Endothelial cell of hepatic sinusoid (primary cell): Measurements from ENCODE around the gene ADGRD1.

Experiments
- in situ Hi-C: cut with HindIII; loops from 2 replicates; pipeline ENCODE4 v1.10.0; 2017; ENCODE audit warnings: low sequenced_read_pairs

ADGRD1 gene

DNA sequence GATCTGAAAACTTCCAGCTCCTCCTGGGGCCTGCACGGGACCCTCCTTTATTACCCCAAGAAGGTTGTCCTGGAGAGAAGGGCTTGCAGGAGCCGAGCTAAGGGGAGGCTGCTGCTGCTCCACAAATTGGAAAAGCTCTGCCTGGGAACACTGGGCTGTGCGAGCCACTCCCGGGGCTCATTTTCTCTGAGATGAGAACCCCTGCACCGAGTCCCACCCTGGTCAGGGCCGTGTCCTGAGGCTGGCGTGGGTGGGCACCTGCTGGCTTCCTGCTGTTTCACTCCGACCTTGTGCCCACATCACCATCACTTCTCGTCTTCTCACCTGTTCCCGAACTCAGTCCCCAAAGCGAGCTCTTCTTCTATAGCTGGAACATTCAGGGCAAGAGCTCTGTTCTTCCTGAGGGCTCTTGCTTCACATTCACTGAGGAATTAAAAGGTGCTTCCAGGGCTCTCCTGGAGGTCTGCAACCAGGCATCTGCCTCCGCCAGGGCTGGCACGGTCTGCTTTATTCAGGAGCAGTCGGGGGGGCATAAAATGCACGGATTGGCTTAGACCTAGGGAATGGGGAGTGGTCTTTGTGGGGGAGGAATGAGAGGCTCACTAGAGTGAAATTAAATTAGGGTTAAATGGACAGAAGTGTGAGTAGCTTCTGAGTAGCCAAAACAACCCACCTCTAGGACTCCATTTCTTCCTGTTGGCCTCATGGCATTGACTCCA lies 98.5 kb downstream of the ADGRD1 start:
- in situ Hi-C loops, result no loop called here

DNA sequence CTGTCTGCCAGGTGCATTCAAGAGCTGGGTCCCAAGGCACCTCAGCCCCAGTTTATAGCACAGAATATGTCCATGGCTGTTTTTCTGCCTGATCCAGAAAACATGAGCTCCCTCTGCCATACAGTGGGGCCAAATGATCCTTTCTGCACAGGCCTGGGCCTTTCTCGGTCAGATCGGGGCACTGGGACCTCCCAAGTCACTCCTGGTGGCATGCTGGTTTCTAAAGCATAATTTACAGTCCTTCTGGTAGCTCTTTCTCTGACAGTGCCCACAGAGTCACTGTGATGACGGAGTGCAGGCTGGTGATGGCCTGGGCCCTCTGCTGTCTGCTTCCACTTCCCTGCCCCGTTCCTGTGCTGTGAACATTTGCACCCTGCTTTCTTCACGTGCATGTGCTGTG lies 99.2 kb downstream of the ADGRD1 start:
- in situ Hi-C loops, result no loop called here

DNA sequence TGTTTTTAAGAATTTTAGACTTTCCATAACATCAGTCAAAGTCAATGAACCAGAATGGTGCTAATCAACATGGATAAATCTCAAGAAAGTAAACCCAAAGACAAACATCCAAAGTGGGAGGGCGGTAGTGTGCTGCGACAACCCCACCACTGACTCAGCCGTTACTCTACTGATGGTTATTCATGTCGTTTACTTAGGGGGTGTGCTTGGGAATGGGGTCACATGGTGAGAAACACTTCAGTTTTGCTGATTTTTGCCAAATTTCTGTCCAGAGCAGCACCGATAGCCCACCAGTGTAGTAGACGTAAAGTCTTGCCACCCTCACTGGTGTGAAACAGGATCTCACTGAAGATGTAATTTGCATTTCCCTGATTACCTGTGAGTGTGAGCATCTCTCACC lies 99.9 kb downstream of the ADGRD1 start:
- in situ Hi-C loops, result no loop called here

DNA sequence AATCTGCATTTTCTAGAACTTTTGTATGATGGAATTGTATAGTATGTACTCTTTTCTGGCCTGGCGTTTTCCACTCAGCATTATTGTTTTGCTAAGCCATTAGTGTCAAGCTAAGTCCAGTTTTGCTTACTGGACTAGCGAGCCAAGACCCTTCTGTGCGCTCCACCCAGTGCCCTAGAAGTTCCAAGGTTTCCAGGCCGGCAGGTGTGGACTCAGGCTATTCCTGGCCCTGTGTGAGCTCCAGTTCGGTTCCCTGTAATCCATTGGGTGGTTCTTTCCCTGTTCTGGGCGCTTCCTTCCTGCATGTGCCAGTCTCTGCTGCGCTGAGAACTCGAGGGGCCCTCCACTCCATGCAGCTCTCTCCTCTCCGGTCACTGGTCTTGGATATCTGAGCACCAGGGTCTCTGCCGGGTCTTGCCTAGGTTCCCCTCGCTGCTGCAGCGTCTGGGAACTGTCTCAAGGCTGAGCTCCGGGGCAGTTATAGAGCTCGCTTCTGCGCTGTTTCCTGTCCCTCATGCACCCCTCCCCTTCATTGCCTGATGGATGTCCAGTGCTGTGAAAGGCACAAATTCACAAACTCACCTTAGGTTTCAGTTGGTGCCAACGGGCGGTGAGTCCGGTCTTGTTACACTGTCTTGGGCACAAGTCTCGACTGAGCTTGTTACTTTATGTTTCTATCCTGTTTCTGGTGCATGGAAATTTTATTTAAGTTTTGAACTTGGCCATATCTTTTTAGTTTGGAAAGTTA lies 100.8 kb downstream of the ADGRD1 start:
- in situ Hi-C loops, result no loop called here

DNA sequence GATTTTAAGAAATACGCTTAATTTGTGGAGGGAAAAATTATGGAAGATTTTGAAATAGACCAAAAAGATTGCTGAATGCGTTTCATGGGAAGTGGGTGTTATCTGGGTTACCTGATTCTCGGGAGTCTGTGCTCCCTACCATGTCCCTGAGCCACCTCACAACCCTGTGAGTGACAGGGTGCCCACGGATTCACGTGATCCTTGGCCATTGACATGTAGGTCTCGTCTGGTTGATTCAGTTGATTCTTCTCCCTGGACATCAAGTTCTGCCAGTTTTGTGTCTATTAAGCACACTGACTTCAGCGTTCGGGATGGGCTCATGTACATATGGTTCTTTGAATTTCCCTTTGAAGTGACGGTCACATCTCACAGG lies 101.4 kb downstream of the ADGRD1 start:
- in situ Hi-C loops, result no loop called here

DNA sequence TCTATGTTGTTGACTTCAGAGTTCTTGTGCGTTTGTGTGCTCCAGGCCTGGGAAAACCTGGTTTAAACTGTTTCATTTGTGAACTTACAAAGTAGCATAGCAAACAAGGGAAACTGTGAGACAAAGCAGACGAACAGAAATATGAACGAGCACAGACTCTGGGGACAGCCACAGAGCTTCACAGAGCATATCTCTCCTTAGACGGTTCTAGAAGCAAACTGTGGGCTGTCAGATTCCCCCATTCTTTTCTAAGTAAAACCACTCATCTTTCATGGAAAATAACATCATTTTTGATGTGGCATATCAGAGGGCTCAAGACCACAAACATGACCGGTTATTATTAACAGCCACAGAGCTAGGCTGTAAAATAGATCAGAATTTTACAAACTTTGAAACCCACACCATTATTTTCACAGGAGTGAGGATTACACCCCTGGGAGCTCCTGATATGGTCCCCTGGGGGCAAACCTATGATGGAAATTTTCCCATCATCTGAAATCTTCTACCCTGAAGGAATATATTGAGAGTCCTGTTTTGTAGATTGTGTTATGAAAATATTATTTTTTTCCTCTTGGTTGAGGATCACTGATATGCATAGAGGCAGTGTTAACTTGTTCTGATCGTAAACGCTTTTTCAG lies 102.0 kb downstream of the ADGRD1 start:
- in situ Hi-C loops, result no loop called here

DNA sequence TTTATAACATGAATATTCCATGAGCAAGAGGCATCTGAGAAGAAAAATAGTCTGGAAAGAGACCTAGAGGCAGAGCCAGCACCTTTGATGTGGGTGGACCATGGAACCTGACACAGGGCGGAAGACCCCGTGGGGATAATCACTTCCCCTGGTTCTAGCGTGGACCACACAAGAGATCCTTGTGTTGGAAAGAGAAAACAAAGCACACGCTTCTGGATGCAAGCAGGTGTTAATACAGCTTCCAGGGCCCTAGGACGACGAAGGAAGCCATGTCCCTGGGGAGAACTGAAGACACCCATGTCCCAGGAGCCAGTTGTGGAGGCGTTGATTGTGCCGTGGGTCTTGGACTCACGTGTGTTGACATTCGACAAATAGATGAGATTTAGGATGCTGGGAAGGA lies 102.9 kb downstream of the ADGRD1 start:
- in situ Hi-C loops, result no loop called here

DNA sequence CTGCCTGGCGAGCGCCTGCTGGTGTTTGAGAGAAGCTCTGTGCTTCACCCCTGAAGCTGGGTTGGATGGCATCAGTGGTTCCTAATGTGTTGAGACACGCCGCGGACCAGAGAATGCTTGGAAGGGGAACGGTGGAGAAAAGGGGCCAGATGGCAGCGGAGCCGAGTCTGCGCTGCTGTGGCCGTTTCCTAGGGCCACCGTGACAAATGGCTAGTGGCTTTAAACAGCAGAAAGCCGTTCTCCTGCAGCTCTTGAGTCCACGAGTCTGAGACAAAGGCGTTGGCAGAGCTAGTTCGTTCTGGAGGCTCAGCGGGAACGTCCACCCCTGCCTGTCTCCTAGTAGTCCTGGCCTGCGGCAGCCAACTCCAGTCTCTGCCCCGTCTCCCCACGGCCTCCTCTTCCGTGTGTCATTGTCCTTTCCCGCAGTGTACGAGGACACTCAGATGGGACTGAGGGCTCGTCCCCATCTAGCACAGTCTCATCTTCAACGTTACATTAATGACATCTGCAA lies 103.6 kb downstream of the ADGRD1 start:
- in situ Hi-C loops, result no loop called here

DNA sequence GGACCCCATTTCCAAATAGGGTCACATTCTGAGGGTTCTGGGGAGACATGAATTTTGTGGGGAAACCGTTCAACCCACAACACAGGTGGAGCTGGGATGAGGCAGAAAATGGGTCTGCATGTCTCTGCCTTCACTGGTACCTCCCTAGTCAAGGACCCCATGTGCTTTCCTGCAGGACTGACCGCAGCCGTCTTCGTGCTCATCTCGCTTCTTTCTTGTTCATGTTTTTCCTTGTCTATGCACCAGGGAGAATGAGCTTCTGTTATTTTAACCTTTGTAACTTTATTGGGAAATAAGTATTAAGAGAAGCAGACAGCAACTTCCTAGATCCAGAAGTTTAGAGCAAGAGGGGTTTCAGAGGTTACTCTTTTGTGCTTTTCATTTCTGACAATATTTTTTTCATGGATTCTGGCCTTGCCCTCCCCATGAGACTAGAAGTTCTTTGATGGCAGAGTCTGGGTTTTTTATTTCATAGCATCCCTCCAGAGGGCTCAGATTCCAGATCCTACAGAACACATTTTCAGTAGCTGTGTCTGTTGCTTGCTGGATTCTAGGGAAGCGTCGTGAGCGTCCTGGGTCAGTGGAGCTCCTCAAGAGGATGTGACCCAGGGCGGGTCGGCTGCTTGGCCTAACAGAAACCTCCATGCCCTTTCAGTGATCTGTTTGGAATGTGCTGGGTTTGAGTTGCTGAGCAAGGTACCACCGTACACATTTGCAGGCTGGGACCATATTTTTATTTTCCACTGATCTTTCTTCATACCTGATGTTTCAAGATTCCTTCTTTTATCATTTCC lies 104.2 kb downstream of the ADGRD1 start:
- in situ Hi-C loops, result no loop called here

DNA sequence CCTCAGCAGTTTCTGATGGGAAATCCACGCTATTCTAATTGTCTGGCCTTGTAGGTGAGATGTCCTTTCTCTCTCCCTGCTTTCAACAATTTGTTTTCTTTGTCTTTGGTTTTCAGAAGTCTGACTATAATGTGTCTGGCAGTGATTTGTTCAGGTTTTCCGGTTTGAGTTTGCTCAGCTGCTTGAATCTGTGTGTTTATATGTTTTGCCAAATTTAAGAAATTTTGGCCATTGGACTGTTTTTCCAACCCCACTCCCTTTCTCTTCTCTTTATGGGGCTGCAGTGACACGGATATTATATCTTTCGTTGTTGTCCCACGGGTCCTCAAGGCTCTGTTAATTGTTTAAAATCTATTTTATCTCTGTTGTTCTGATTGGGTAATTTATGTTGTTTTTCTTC lies 105.0 kb downstream of the ADGRD1 start:
- in situ Hi-C loops, result no loop called here

DNA sequence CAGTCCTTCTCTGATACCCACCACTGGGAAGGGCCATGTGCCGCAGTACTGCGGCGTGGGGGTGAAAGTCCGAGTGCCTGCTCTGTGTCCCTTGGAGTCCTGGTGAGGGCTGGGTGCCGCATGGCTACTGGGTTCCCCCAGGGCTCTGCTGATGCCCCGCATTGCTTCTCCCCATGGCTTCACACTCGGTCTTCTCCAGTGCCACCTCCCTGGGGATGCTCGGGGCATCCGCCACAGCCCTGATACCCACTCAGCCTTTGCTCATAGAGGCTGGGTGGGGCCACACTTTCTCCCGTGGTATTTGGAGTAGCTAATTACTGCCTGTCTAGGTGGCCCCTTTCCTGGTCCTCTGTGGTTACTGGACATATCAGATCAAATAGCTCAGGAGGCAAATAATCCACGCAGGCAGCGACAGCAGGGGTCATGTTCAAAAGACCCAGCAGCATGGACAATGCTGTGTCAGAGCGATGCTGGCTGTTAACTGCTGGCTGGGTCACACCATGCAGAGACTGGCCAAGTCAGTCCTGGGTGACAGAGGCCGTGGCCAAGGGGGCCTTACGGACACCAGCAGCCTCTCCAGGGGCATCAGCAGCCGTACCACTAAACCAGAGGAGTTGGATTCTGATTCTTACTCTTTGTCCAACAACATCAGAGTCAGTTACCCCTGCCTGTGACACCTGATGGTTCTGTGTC lies 106.5 kb downstream of the ADGRD1 start:
- in situ Hi-C loops, result no loop called here

DNA sequence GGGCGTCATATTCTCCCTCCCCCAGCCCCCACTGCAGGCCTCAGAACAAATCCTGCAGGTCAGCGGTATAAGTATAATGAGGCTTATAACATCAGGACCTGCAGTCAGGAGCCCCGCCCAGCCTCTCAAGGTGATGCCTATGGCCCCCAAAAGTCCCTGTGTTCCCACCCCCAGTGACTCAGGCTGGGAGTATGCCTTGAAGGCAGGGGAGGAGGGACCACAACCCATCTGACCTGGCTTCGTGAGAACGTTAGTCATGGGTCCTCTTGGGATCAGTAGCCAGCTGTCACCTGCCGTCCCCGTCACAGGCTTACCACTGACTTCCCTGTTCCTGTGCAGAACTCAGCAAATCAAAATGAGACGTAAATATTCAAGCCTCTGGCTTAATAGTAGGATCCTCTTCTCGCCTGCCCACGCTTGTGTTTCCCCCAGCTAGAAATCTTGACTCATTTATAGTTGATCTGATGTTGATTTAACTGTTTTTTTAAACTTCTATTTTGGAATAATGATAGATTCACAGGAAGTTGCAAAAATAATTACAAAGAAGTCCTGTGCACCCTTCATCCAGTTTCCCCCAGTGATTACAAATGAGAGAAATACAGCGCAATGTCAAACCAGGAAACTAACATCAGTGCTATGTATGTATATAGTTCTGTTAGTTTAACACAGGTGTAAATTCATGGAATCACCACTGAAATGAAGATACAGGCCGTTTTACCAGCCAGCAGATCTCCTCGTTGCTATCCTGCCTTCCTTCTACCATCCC lies 107.5 kb downstream of the ADGRD1 start:
- in situ Hi-C loops, result no loop called here

DNA sequence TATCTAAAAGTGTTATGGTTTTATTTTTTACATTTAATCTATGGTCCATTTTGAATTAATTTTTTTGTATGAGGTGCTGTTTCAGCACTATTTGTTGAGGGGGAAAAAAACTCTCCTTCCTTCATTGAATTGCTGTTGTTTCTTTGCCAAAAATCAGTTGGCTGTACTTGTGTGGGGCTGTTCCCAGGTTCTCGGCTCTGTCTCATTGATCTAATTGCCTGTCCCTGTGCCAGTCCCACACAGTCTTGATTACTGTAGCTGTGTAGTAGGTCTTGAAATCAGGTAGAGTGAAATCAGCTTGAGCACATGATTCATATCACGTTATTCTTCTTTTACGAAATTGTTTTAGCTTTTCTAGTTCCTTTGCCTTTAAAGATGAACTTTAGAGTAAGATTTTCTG lies 109.7 kb downstream of the ADGRD1 start:
- in situ Hi-C loops, result no loop called here

DNA sequence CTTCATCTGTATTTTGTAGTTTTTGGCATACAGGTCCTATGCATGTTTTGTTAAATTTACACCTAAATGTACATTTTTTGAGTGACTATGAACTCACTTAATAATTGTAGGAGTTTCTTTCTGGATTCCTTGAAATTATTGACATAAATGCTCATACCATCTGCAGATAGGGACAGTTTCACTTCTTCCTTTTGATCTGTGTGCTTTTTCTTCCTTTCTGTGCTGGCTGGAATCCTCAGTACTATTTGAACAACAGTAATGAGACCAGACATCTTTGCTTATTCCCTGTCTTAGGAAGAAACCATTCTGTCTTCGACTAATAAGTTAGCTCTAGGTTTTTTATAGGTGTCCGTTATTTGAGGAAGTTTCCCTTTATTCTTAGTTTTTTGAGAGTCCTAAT lies 110.3 kb downstream of the ADGRD1 start:
- in situ Hi-C loops, result no loop called here

DNA sequence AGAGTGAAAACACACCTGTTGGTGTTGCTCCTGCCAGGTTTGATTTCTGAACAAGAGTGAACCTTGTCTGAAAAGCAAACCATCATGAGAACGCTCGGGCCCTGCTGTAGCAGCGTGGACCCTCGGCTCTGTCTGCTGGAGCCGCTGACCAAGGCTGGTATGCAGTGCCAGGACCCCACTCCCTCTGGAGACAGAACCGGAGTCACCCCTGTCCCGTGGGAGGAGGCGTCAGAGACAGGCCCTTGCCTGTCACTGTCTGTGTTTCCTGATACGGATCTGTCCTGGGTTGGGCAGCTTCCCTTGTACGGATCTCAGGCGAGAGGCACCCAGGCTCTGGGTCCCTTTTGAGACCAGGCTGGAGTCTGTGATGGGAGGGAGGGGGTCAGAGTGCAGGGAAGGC lies 111.6 kb downstream of the ADGRD1 start:
- in situ Hi-C loops, result no loop called here

DNA sequence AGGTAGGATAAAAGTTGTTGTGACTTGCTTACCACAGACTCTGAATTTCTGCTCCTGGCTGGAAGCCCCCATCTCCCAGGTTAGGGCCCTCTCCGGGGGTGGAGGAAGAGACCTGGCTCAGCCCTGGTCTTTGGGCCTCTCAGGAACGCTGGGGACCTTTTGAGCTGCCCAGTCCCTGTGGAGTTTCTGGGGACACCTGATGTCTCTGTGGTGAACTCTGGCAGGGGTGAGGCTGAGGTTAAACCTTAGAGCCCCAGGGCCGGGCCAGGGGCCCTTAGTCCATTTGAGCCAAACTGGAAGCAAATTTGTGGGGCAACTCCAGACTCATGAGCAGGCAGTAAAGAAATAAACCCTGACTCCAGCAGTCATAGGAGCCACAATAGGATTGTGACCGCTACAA lies 112.1 kb downstream of the ADGRD1 start:
- in situ Hi-C loops, result no loop called here

DNA sequence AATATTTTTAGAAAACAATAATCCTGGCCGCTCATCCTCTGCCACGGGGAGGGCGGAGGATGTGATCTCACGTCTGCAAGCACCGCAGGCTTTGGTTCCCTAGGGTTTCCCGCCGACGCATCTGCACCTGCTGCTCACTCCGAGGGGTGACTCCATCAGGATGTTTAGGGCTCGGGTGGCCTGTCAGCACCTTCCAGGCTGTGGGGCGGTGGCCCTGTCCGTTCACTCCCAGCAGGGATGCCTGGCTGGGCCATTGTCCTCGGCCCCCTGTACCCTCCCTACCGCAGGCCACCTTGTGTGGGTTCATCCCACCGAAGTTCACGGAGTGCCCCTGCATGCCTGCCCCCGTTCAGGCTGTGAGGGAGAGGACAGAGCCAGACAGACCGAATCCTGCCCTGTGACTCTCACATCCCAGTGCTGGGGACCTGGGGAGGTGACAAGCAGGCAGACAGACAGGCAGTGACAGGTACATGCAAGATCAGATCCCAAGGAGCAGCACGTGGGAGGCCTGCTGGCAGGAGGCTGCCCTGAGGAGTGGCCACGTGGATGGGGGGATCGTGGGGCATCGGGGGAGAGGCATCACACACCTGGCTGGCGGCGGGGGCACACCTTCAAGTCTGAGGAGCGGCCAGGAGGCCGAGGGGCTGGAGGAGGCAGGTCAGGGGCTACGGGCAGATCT lies 112.6 kb downstream of the ADGRD1 start:
- in situ Hi-C loops, result no loop called here

DNA sequence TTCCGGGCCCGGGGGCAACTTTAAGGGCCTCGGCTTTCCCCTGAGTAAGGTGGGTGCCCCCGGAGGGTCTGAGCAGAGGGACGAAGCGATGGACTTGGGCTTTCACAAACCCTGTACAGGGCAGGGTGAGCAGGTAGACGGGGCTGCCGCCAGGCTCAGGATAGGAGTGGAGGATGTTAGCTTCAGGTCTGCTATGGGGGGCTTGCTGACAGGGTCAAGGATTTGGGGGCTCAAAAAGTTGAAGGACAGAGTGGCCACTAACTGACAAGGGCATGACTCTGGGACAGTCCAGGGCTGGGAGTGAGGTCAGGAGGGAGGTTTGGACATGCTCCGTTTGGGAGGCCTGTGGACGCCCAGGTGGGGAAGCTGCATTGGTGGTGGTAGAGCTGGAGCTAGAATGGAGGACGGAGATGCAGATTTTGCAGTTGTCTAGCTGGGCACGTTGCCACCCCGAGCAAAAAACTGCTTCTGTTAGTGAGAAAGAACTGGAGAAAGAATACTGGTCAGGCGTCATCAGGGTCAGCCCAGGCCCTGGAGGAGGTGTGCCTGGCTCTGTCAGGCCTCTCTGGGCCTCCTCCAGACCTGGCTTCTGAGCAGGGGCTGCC lies 113.3 kb downstream of the ADGRD1 start:
- in situ Hi-C loops, result no loop called here
